Measurements from ENCODE around the gene IL15RA. TPM values are rescaled to one million over a fixed set of nuclear protein-coding genes. Genes with fewer than 3 reads are reported as not detected.

Gene IL15RA
- total and polyA plus RNA-seq, 4 donors: 13.2 to 67.7 (median 32.7) TPM

DNA sequence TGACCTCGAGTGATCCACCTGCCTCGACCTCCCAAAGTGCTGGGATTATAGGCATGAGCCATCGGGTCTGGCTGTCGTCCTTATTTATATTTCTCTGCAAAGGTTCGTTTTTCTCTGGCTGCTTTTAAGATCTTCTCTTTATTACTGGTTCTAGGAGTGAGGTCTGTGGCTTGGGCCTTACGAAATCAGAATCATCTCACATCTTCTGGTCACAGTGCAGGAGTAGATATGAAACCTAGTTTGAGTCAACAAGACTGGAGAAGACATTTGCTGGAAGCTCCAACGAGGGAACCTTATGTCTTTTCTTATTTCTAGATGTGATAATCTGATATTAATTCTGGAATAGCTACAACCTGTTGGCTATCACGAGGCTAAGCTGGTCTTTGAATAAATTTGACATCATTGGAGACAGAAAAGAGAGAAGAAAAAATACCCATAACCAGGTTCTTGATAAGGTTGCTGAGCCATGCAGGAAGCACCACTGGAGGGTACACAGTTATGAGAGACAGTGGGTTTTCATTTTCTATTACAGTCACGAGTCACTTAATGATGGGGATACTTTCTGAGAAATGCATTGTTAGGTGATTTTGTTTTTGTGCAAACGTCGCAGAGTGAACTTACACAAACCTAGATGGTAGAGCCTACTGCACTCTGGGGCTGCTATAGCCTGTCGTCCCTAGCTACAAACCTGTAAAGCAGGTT lies 25.6 kb upstream of the IL15RA start:
- TF ChIP-seq, protein P1, sequence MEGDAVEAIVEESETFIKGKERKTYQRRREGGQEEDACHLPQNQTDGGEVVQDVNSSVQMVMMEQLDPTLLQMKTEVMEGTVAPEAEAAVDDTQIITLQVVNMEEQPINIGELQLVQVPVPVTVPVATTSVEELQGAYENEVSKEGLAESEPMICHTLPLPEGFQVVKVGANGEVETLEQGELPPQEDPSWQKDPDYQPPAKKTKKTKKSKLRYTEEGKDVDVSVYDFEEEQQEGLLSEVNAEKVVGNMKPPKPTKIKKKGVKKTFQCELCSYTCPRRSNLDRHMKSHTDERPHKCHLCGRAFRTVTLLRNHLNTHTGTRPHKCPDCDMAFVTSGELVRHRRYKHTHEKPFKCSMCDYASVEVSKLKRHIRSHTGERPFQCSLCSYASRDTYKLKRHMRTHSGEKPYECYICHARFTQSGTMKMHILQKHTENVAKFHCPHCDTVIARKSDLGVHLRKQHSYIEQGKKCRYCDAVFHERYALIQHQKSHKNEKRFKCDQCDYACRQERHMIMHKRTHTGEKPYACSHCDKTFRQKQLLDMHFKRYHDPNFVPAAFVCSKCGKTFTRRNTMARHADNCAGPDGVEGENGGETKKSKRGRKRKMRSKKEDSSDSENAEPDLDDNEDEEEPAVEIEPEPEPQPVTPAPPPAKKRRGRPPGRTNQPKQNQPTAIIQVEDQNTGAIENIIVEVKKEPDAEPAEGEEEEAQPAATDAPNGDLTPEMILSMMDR (IDR thresholded peaks at IDR 0.05; ENCODE audit: control extremely low read depth, extremely low read depth): no peak
- no peak overlapping the region for H3K9ac ChIP-seq (ENCODE audit: insufficient read depth in 1 of 2, low read length in 2 of 2)
- no peak for ATAC-seq (ENCODE audit: insufficient read depth, low FRiP score)

DNA sequence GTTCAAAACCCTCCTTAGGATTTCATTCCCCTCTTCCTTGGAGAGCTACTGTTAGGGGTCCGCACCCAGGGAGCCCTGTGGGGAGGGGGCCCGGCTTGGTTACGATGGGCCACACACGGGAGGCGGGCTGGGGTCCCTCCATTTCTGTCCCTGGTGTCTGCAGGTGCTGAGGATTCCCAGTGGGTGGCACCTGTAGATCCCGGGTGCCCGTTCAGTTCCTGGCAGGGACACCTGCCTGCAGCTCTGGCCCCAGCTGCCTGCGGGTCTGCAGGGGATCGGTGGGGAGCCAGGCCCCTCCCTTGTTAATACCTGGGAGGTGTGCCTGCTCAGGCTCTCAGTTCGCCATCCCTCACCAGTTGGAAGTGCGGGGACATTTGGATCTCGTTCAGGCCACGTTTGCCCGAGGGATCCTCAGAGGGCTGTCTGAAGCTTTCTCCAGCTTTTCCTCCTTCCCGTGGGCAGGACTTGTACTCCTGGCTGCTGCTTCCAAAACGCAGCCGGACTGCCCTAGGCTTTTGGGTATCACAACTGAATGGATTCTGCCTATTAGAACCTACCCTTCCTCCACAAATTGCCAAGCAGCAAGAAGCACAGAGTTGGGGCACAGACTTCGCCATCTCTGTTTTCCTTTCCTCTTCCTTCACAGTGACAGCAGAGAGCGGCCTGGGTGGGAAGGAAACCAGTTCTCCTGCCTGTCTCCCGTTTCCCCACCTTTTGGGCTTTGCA lies 22.3 kb upstream of the IL15RA start:
- H3K4me1 ChIP-seq (ENCODE audit: control insufficient read depth in 5 of 5, insufficient read depth in 5 of 5, low read length in 5 of 5): no peaks in the 10 kb centered on the region
- H3K4me3 ChIP-seq: no peak overlapping the region
- no peaks in the 10 kb centered on the region for H3K36me3 ChIP-seq (ENCODE audit: control insufficient read depth in 4 of 4, insufficient read depth in 4 of 4, low read length in 4 of 4)
- no peaks in the 10 kb centered on the region for H3K9me3 ChIP-seq (ENCODE audit: control insufficient read depth in 4 of 4, insufficient read depth in 3 of 4, low read length in 3 of 4)
- DNase-seq (no peak), ATAC-seq (ENCODE audit: insufficient read depth, low FRiP score) (no peak)
- no peak overlapping the region for H3K9ac ChIP-seq (ENCODE audit: insufficient read depth in 1 of 2, low read length in 2 of 2)
- 78 to 83% methylated on average over 20 of the region's 20 CpGs for WGBS, 2 donors
- no peak overlapping the region for H3K27ac ChIP-seq (ENCODE audit: low read depth in 1 of 2, low read length in 1 of 2)
- no peaks in the 10 kb centered on the region for H3K27me3 ChIP-seq (ENCODE audit: control insufficient read depth in 3 of 3, insufficient read depth in 3 of 3, low read length in 2 of 3)
- TF ChIP-seq, protein P1 (IDR thresholded peaks at IDR 0.05; ENCODE audit: control extremely low read depth, extremely low read depth): no peak

More for the DNA sequence above, 25.6 kb upstream of the IL15RA start:
- Histone ChIP-seq H3K36me3 (ENCODE audit: control insufficient read depth in 4 of 4, insufficient read depth in 4 of 4, low read length in 4 of 4) (no peaks in the 10 kb centered on the region), H3K4me1 (ENCODE audit: control insufficient read depth in 5 of 5, insufficient read depth in 5 of 5, low read length in 5 of 5) (peaks cover 0 to 3% (median 0%) of the 10 kb centered on the region in 5 donors), H3K9me3 (ENCODE audit: control insufficient read depth in 4 of 4, insufficient read depth in 3 of 4, low read length in 3 of 4) (peaks cover 2 to 8% (median 3%) of the 10 kb centered on the region in 4 donors), H3K4me3 (no peak overlapping the region), H3K27ac (ENCODE audit: low read depth in 1 of 2, low read length in 1 of 2) (no peak overlapping the region), H3K27me3 (ENCODE audit: control insufficient read depth in 3 of 3, insufficient read depth in 3 of 3, low read length in 2 of 3) (no peaks in the 10 kb centered on the region)
- WGBS, 2 donors: 81 to 90% methylated on average over 12 of the region's 12 CpGs
- no peak for DNase-seq

DNA sequence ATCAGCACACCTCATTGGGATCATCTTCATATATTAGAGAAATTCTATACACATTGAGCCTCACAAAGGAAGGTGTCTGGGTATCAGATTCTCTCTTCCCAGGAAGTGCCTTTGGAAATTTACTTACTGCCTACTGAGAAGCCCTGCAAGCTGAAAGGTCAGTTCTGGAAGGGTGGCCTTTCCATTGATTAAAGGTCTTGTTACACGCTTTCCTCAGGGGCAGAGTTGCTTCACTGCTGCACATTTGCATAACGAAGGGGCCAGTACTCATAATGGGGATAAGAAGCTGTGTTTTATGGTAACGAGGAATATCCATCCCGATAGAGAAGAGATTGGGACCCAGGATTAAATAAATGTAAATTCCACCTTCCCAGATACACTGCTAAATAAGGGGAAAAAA lies 19.4 kb upstream of the IL15RA start:
- no peak overlapping the region for H3K4me3 ChIP-seq
- peaks cover 0 to 2% (median under 1%) of the 10 kb centered on the region in 4 donors for H3K9me3 ChIP-seq (ENCODE audit: control insufficient read depth in 4 of 4, insufficient read depth in 3 of 4, low read length in 3 of 4)
- H3K27ac ChIP-seq (ENCODE audit: low read depth in 1 of 2, low read length in 1 of 2): no peak overlapping the region
- H3K9ac ChIP-seq (ENCODE audit: insufficient read depth in 1 of 2, low read length in 2 of 2): no peak overlapping the region
- 85 to 93% methylated on average over 4 of the region's 4 CpGs for WGBS, 2 donors
- H3K4me1 ChIP-seq (ENCODE audit: control insufficient read depth in 5 of 5, insufficient read depth in 5 of 5, low read length in 5 of 5): no peaks in the 10 kb centered on the region
- DNase-seq: no peak
- no peaks in the 10 kb centered on the region for H3K36me3 ChIP-seq (ENCODE audit: control insufficient read depth in 4 of 4, insufficient read depth in 4 of 4, low read length in 4 of 4)
- TF ChIP-seq, protein P1 (IDR thresholded peaks at IDR 0.05; ENCODE audit: control extremely low read depth, extremely low read depth): no peak
- no peaks in the 10 kb centered on the region for H3K27me3 ChIP-seq (ENCODE audit: control insufficient read depth in 3 of 3, insufficient read depth in 3 of 3, low read length in 2 of 3)
- no peak for ATAC-seq (ENCODE audit: insufficient read depth, low FRiP score)

Data from lung (tissue), 12 donors.